Panc1 (cell line): Measurements from ENCODE around the gene KIAA1671. TPM values are rescaled to one million over a fixed set of nuclear protein-coding genes. Genes with fewer than 3 reads are reported as not detected.
A peak's percentile ranks its signal among the peaks of the same experiment; 100 is the strongest.

Source experiments
- ATAC-seq: fragments of 200-7000 bp; cut with Tn5 transposase; 2 replicates; pipeline ENCODE4 v1.9.1; 2020; ENCODE audit warnings: mild to moderate bottlenecking, moderate library complexity
- BruUV-seq: library from RNA; stranded (reverse); fragments of 400-500 nt; replicated peaks from 2 replicates; lab custom pipeline; 2021; lab: Mats Ljungman, UMichigan
- CTCF ChIA-PET: fragments of 300-600 bp; sonication (Branson Sonifier 250); formaldehyde crosslinking; loops from one replicate; lab custom pipeline; 2022; ENCODE audit warnings: antibody characterized with exemption; lab: Charles Lee
- POLR2A ChIA-PET: fragments of 300-600 bp; sonication (Branson Sonifier 250); formaldehyde crosslinking; loops from one replicate; lab custom pipeline; 2022; ENCODE audit warnings: antibody characterized with exemption; lab: Charles Lee
- DNase-seq: peaks from one replicate; pipeline ENCODE4 v3.0.0-alpha.2; 2010; ENCODE audit warnings: low read depth, low spot score
- H3K27ac ChIP-seq: 2 replicates; pipeline ENCODE4 v1.5.1; 2011; ENCODE audit warnings: mild to moderate bottlenecking, low read length, inconsistent platforms
- H3K27me3 ChIP-seq: fragments of 200-500 bp; sonication (Bioruptor generic); 2 replicates; pipeline ENCODE4 v1.6.0; 2014; ENCODE audit warnings: low read length, inconsistent platforms; ENCODE audit not compliant: control insufficient read depth, insufficient read depth
- H3K36me3 ChIP-seq: fragments of 200-500 bp; sonication (Bioruptor generic); 2 replicates; pipeline ENCODE4 v1.5.1; 2014; ENCODE audit warnings: inconsistent platforms, mild to moderate bottlenecking, low read length, moderate library complexity; ENCODE audit not compliant: control insufficient read depth, insufficient read depth
- H3K4me1 ChIP-seq: 2 replicates; pipeline ENCODE4 v1.5.1; 2011; ENCODE audit warnings: inconsistent platforms, mild to moderate bottlenecking, low read length, moderate library complexity; ENCODE audit not compliant: control insufficient read depth, insufficient read depth
- H3K4me3 ChIP-seq, 2 experiments: 2 replicates each; pipeline ENCODE4 v1.5.1; 2011 to 2012; ENCODE audit warnings: low read depth in 2 of 2, low read length in 2 of 2, mild to moderate bottlenecking in 2 of 2, inconsistent platforms in 1 of 2, moderate library complexity in 1 of 2
- H3K9me3 ChIP-seq: fragments of 200-500 bp; sonication (Bioruptor generic); 2 replicates; pipeline ENCODE4 v1.5.1; 2014; ENCODE audit warnings: low read depth, mild to moderate bottlenecking, inconsistent platforms, low read length, moderate library complexity; ENCODE audit not compliant: control insufficient read depth, insufficient read depth
- POLR2AphosphoS5 ChIP-seq: IDR thresholded peaks from 2 replicates; pipeline ENCODE4 v1.6.1; 2012; ENCODE audit warnings: mild to moderate bottlenecking, low read depth, low read length, moderate library complexity
- REST ChIP-seq, 2 experiments: IDR thresholded peaks; 2 replicates each; pipeline ENCODE4 v1.6.1; 2011 to 2012; ENCODE audit warnings: low read depth in 2 of 2, control low read depth in 1 of 2, low read length in 1 of 2, mild to moderate bottlenecking in 1 of 2, moderate library complexity in 1 of 2; ENCODE audit not compliant: insufficient read depth in 1 of 2
- SIN3A ChIP-seq: IDR thresholded peaks from 2 replicates; pipeline ENCODE4 v1.6.1; 2012; ENCODE audit warnings: low read depth, mild to moderate bottlenecking, low read length, moderate library complexity, borderline replicate concordance; ENCODE audit not compliant: insufficient read depth
- TCF7L2 ChIP-seq: IDR thresholded peaks from 2 replicates; pipeline ENCODE4 v1.6.1; 2011; ENCODE audit warnings: mild to moderate bottlenecking, low read depth, low read length, inconsistent platforms
- in situ Hi-C: cut with HindIII; loops from 2 replicates; pipeline ENCODE4 v1.10.0; 2016; ENCODE audit warnings: low sequenced_read_pairs, low pct_unique_long_range_greater_than_20kb
- intact Hi-C: fragments of 100-400 bp; cut with micrococcal nuclease; formaldehyde crosslinking; loops from one replicate; pipeline ENCODE4 v1.10.0; 2022; ENCODE audit not compliant: unreplicated experiment
- total RNA-seq: library from RNA; stranded (reverse); gene quantifications from one replicate; pipeline ENCODE4 v1.2.1, GENCODE V29; 2021; ENCODE audit not compliant: unreplicated experiment
- TF ChIP-seq, protein P1 (sequence below): fragments of 450-650 bp; IDR thresholded peaks from 2 replicates; pipeline ENCODE4 v1.5.1; 2017; ENCODE audit warnings: mild to moderate bottlenecking

KIAA1671 gene
- total RNA-seq, 1 experiment from 2014 or later: 48.1 TPM

DNA sequence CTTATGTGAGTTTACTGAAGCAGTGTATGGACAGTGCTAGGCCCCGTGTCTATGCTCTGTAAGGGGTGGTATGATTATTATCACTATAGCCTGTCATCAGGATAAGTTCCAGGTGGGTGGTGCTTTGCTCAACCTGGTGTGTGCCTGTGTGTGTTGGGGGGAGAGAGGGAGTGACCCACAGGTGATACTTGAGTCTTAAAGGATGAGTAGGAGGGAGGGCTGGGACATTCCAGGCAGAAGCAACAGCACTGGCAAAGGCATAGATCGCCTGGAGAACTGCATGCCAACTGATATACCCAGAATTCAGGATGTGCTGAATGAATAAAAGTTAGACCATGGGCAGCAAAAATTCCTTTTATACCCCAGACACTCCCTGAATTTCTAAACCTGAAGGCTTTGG is 4.5 kb downstream of the KIAA1671 start:
- TF ChIP-seq POLR2AphosphoS5: no peak
- no peak for TF ChIP-seq REST (IDR thresholded peaks at IDR 0.05; ENCODE audit: insufficient read depth in 1 of 2, low read depth in 2 of 2, low read length in 1 of 2)
- TF ChIP-seq SIN3A: no peak
- TF ChIP-seq, protein P1, sequence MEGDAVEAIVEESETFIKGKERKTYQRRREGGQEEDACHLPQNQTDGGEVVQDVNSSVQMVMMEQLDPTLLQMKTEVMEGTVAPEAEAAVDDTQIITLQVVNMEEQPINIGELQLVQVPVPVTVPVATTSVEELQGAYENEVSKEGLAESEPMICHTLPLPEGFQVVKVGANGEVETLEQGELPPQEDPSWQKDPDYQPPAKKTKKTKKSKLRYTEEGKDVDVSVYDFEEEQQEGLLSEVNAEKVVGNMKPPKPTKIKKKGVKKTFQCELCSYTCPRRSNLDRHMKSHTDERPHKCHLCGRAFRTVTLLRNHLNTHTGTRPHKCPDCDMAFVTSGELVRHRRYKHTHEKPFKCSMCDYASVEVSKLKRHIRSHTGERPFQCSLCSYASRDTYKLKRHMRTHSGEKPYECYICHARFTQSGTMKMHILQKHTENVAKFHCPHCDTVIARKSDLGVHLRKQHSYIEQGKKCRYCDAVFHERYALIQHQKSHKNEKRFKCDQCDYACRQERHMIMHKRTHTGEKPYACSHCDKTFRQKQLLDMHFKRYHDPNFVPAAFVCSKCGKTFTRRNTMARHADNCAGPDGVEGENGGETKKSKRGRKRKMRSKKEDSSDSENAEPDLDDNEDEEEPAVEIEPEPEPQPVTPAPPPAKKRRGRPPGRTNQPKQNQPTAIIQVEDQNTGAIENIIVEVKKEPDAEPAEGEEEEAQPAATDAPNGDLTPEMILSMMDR: no peak
- TF ChIP-seq TCF7L2: no peak
- in situ Hi-C loops (no loop called here), intact Hi-C loops (no loop called here)
- DNase-seq (no peak), ATAC-seq (no peak)
- BruUV-seq: no TSS peak
- H3K4me1 ChIP-seq: peaks cover 12% of the 10 kb centered on the region
- ChIA-PET POLR2A (interaction anchor here (0.6 kb wide), 2 partner anchors 9 to 145 kb away, joined by 4 read pairs; no protein-coding TSS in a partner anchor), CTCF (no interaction called here)
- H3K27me3 ChIP-seq: no peaks in the 10 kb centered on the region
- no peaks in the 10 kb centered on the region for H3K9me3 ChIP-seq
- no peaks in the 10 kb centered on the region for H3K36me3 ChIP-seq
- H3K27ac ChIP-seq: no peak overlapping the region; the same call in 1 of the 2 replicates
- no peak overlapping the region for H3K4me3 ChIP-seq

- CTCF ChIA-PET: no interaction called here
- POLR2A ChIA-PET: no interaction called here
These were observed 8.8 kb downstream of the KIAA1671 start for GRCh38 chr22:24961217-24961844.

More at GRCh38 chr22:24961217-24961844, 8.8 kb downstream of the KIAA1671 start:
- H3K36me3 ChIP-seq: no peaks in the 10 kb centered on the region
- ATAC-seq: no peak
- in situ Hi-C loops (no loop called here), intact Hi-C loops (no loop called here)
- no peaks in the 10 kb centered on the region for H3K27me3 ChIP-seq
- BruUV-seq: no TSS peak
- no peak overlapping the region for H3K4me3 ChIP-seq
- H3K27ac ChIP-seq: peak overlapping the region; percentile 1; the same call in 1 of the 2 replicates
- DNase-seq: no peak
- TF ChIP-seq REST (IDR thresholded peaks at IDR 0.05; ENCODE audit: insufficient read depth in 1 of 2, low read depth in 2 of 2, low read length in 1 of 2): no peak
- TF ChIP-seq POLR2AphosphoS5: no peak
- TF ChIP-seq, protein P1: no peak
- TF ChIP-seq SIN3A: no peak
- TF ChIP-seq TCF7L2: no peak
- H3K4me1 ChIP-seq: peaks cover 18% of the 10 kb centered on the region
- no peaks in the 10 kb centered on the region for H3K9me3 ChIP-seq
